MM.1S (cell line): ENCODE measurements around the gene STEEP1.

Experiments used
- DNase-seq: peaks from one replicate; pipeline ENCODE4 v3.0.0-alpha.2; 2015
- H2AFZ ChIP-seq: fragments of 300-600 bp; sonication (generic); 2 replicates; pipeline ENCODE4 v1.6.0; 2016; ENCODE audit warnings: antibody characterized with exemption, low read length
- H3F3A ChIP-seq: fragments of 300-600 bp; sonication (generic); 2 replicates; pipeline ENCODE4 v1.6.1; 2016; ENCODE audit warnings: mild to moderate bottlenecking, antibody characterized with exemption, low read length, moderate library complexity, mixed read lengths; ENCODE audit not compliant: insufficient read depth
- H3K27ac ChIP-seq: fragments of 300-600 bp; sonication (generic); 2 replicates; pipeline ENCODE4 v1.5.1; 2016; ENCODE audit warnings: mild to moderate bottlenecking, low read length
- H3K27me3 ChIP-seq: fragments of 300-600 bp; sonication (generic); replicated peaks from 2 replicates; pipeline ENCODE4 v1.6.0; 2016; ENCODE audit warnings: low read length; ENCODE audit not compliant: insufficient read depth
- H3K36me3 ChIP-seq: fragments of 300-600 bp; sonication (generic); replicated peaks from 2 replicates; pipeline ENCODE4 v1.6.1; 2016; ENCODE audit warnings: mild to moderate bottlenecking, low read length, mixed read lengths; ENCODE audit not compliant: insufficient read depth
- H3K4me1 ChIP-seq: fragments of 300-600 bp; sonication (generic); 2 replicates; pipeline ENCODE4 v1.6.1; 2016; ENCODE audit warnings: low read length, mixed read lengths
- H3K4me2 ChIP-seq: fragments of 300-600 bp; sonication (generic); 2 replicates; pipeline ENCODE4 v1.6.0; 2016; ENCODE audit warnings: low read depth, low read length
- H3K4me3 ChIP-seq: fragments of 300-600 bp; sonication (generic); 2 replicates; pipeline ENCODE4 v1.5.1; 2016; ENCODE audit warnings: low read length, mixed read lengths
- H3K79me2 ChIP-seq: fragments of 300-600 bp; sonication (generic); 2 replicates; pipeline ENCODE4 v1.6.1; 2016; ENCODE audit warnings: mixed run types, low read length, mixed read lengths
- H3K9ac ChIP-seq: fragments of 300-600 bp; sonication (generic); 2 replicates; pipeline ENCODE4 v1.6.1; 2016; ENCODE audit warnings: low read length, mixed read lengths
- H3K9me2 ChIP-seq: fragments of 300-600 bp; sonication (generic); replicated peaks from 2 replicates; pipeline ENCODE4 v1.6.1; 2016; ENCODE audit warnings: mild to moderate bottlenecking, low read length, mixed read lengths; ENCODE audit not compliant: insufficient read depth
- H3K9me3 ChIP-seq: fragments of 300-600 bp; sonication (generic); replicated peaks from 2 replicates; pipeline ENCODE4 v1.6.1; 2016; ENCODE audit warnings: mild to moderate bottlenecking, low read length, mixed read lengths; ENCODE audit not compliant: insufficient read depth
- H4K20me1 ChIP-seq: fragments of 300-600 bp; sonication (generic); 2 replicates; pipeline ENCODE4 v1.6.1; 2016; ENCODE audit warnings: mild to moderate bottlenecking, low read length, moderate library complexity, mixed read lengths; ENCODE audit not compliant: insufficient read depth
- EZH2 ChIP-seq: fragments of 300-600 bp; sonication (generic); optimal IDR thresholded peaks from 2 replicates; pipeline ENCODE3; 2017; ENCODE audit warnings: low read depth, mild to moderate bottlenecking, antibody characterized with exemption, low read length, mixed read lengths
- EZH2phosphoT487 ChIP-seq: fragments of 300-600 bp; sonication (generic); IDR thresholded peaks from 2 replicates; pipeline ENCODE4 v1.6.1; 2018; ENCODE audit warnings: antibody characterized with exemption, low read length
- TF ChIP-seq, protein P1 (sequence below): fragments of 300-600 bp; sonication (generic); IDR thresholded peaks from 2 replicates; pipeline ENCODE4 v1.5.1; 2016; ENCODE audit warnings: antibody characterized with exemption, low read length, mixed read lengths

The STEEP1 gene

GRCh38 chrX:119492463-119492862 lies 72.7 kb downstream of the STEEP1 start:
- H3K27me3 ChIP-seq, result no peaks in the 10 kb centered on the region
- TF ChIP-seq, protein P1, sequence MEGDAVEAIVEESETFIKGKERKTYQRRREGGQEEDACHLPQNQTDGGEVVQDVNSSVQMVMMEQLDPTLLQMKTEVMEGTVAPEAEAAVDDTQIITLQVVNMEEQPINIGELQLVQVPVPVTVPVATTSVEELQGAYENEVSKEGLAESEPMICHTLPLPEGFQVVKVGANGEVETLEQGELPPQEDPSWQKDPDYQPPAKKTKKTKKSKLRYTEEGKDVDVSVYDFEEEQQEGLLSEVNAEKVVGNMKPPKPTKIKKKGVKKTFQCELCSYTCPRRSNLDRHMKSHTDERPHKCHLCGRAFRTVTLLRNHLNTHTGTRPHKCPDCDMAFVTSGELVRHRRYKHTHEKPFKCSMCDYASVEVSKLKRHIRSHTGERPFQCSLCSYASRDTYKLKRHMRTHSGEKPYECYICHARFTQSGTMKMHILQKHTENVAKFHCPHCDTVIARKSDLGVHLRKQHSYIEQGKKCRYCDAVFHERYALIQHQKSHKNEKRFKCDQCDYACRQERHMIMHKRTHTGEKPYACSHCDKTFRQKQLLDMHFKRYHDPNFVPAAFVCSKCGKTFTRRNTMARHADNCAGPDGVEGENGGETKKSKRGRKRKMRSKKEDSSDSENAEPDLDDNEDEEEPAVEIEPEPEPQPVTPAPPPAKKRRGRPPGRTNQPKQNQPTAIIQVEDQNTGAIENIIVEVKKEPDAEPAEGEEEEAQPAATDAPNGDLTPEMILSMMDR, result no peak
- TF ChIP-seq EZH2phosphoT487 (no peak), EZH2 (no peak)
- DNase-seq, result no peak
- H3K27ac ChIP-seq, result no peak overlapping the region
- no peaks in the 10 kb centered on the region for H3K9me2 ChIP-seq
- no peaks in the 10 kb centered on the region for H3K79me2 ChIP-seq
- H3K4me2 ChIP-seq, result no peak overlapping the region
- no peaks in the 10 kb centered on the region for H3K36me3 ChIP-seq
- H4K20me1 ChIP-seq, result no peaks in the 10 kb centered on the region
- H3K9ac ChIP-seq, result no peak overlapping the region
- no peaks in the 10 kb centered on the region for H3K9me3 ChIP-seq
- H3K4me3 ChIP-seq, result no peak overlapping the region
- H2AFZ ChIP-seq, result no peak overlapping the region
- no peaks in the 10 kb centered on the region for H3F3A ChIP-seq
- peaks cover 19% of the 10 kb centered on the region for H3K4me1 ChIP-seq

DNA sequence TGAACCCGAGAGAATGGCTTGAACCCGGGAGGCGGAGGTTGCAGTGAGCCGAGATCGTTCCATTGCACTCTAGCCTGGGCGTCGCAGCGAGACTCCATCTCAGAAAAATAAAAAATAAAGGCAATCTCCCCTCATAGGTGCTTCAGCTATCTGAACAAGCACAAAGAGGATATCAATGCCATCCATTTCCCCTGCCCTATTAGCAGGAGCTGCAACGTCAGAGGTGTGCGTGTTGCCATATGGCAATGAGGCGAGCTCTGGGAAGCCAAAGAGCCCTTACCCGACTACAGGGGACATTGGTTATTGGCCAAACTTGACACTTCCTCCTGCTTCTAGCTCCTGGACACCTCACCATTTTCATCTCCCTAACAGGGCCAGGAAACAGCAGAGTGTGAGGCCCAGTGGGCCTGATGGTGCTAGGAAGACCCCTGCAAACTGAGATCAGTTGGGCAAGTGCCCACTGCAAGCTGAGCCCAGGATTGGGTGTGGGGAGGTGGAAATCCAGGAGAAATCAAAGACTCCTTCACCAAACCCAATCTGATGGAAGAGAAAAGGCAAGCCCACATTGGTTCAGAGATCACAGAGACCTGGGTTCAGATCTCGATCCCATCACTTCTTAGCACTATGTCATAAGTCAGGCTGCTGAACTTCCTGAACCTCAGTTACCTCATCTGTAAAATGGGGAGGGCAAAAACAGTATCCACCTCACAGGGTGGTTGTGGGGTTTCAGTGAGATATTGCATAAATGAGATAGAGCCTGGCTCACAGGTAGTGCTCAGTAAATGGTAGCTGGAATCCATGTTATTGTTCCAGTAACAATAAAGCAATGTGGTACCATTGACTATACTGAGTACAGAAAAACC lies 75.8 kb downstream of the STEEP1 start:
- Histone ChIP-seq H3K36me3 (no peaks in the 10 kb centered on the region), H3K4me1 (no peaks in the 10 kb centered on the region), H3K27me3 (no peaks in the 10 kb centered on the region), H3K9me3 (no peaks in the 10 kb centered on the region), H3K4me3 (no peak overlapping the region), H4K20me1 (no peaks in the 10 kb centered on the region), H3K27ac (no peak overlapping the region), H3K4me2 (no peak overlapping the region), H3F3A (no peaks in the 10 kb centered on the region), H3K9ac (no peak overlapping the region), H2AFZ (no peak overlapping the region), H3K9me2 (no peaks in the 10 kb centered on the region), H3K79me2 (no peaks in the 10 kb centered on the region)
- no peak for DNase-seq
- TF ChIP-seq EZH2, result no peak
- TF ChIP-seq EZH2phosphoT487, result no peak
- TF ChIP-seq, protein P1, result no peak

DNA sequence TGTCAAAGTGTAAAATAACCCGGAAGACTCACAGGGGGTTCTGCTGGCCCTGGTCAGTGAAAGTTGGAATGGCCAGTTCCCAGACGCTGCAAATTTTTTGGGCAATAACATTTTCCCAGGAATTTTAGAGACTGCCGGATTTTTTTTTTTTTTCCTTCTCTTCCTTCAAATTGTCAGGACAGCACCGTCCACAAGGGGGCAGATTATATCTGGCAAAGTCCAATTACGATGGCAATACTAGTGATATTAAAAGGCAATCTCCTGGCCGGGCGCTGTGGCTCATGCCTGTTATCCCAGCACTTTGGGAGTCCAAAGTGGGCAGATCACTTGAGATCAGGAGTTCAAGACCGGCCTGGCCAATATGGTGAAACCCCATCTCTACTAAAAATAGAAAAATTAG lies 76.5 kb downstream of the STEEP1 start:
- Histone ChIP-seq H3K9me3 (no peaks in the 10 kb centered on the region), H3K27ac (no peak overlapping the region), H3K4me3 (no peak overlapping the region), H3K4me1 (no peaks in the 10 kb centered on the region), H3F3A (no peaks in the 10 kb centered on the region), H3K9ac (no peak overlapping the region), H3K4me2 (peak overlapping the region; percentile 6; the same call in 1 of the 2 replicates), H3K27me3 (no peaks in the 10 kb centered on the region), H3K9me2 (no peaks in the 10 kb centered on the region), H2AFZ (no peak overlapping the region), H3K36me3 (no peaks in the 10 kb centered on the region), H3K79me2 (no peaks in the 10 kb centered on the region), H4K20me1 (no peaks in the 10 kb centered on the region)
- TF ChIP-seq EZH2, result no peak
- TF ChIP-seq, protein P1, result peak; percentile 60
- DNase-seq, result peak; percentile 53
